GM12878 (cell line): ENCODE results near the gene IL1R2. TPM values are rescaled to one million over a fixed set of nuclear protein-coding genes. Genes with fewer than 3 reads are reported as not detected.

Experiments
- ATF2 ChIP-seq: IDR thresholded peaks from 2 replicates; pipeline ENCODE4 v1.6.1; 2012; ENCODE audit warnings: low read length, inconsistent platforms
- ATF7 ChIP-seq: fragments of 450-650 bp; IDR thresholded peaks from 2 replicates; pipeline ENCODE4 v1.6.1; 2016; ENCODE audit warnings: low read depth, mild to moderate bottlenecking
- BCL11A ChIP-seq: IDR thresholded peaks from 2 replicates; pipeline ENCODE4 v1.6.1; 2011; ENCODE audit warnings: low read depth, low read length
- BHLHE40 ChIP-seq, 2 experiments: fragments of 450-650 bp in 1 of 2; IDR thresholded peaks; 2 replicates each; pipeline ENCODE4 v1.6.1; 2011 to 2017; ENCODE audit warnings: low read depth in 2 of 2, borderline replicate concordance in 1 of 2, improper control_type of control experiment in 1 of 2, low read length in 1 of 2, mild to moderate bottlenecking in 1 of 2
- CBFB ChIP-seq: IDR thresholded peaks from 2 replicates; pipeline ENCODE4 v1.6.1; 2016; ENCODE audit warnings: antibody characterized with exemption, low read depth
- CEBPB ChIP-seq, 2 experiments: fragments of 150-350 bp in 1 of 2; IDR thresholded peaks; 2 replicates each; pipeline ENCODE4 v1.6.1; 2012 to 2014; ENCODE audit warnings: low read depth in 2 of 2, low read length in 2 of 2, borderline replicate concordance in 1 of 2, inconsistent platforms in 1 of 2
- DPF2 ChIP-seq: fragments of 450-650 bp; IDR thresholded peaks from 2 replicates; pipeline ENCODE4 v1.6.1; 2017; ENCODE audit warnings: mild to moderate bottlenecking
- EP300 ChIP-seq, 2 experiments: fragments of 150-350 bp in 1 of 2; IDR thresholded peaks; 2 replicates each; pipeline ENCODE4 v1.6.1; 2011 to 2012; ENCODE audit warnings: low read depth in 2 of 2, low read length in 2 of 2, borderline replicate concordance in 1 of 2, improper control_type of control experiment in 1 of 2, inconsistent platforms in 1 of 2; ENCODE audit not compliant: control insufficient read depth in 1 of 2
- ESRRA ChIP-seq: IDR thresholded peaks from 2 replicates; pipeline ENCODE4 v1.6.1; 2012; ENCODE audit warnings: mild to moderate bottlenecking, low read length, improper control_type of control experiment
- GATAD2B ChIP-seq: fragments of 450-650 bp; conservative IDR thresholded peaks from 2 replicates; pipeline ENCODE4 v1.6.1; 2017; ENCODE audit warnings: low read depth, mild to moderate bottlenecking, moderate library complexity
- HCFC1 ChIP-seq: fragments of 150-350 bp; IDR thresholded peaks from 2 replicates; pipeline ENCODE4 v1.6.1; 2014; ENCODE audit warnings: low read length
- IKZF1 ChIP-seq: fragments of 450-650 bp; conservative IDR thresholded peaks from 2 replicates; pipeline ENCODE4 v1.6.1; 2017; ENCODE audit warnings: antibody characterized with exemption, mild to moderate bottlenecking
- IKZF2 ChIP-seq, 2 experiments: fragments of 450-650 bp; IDR thresholded peaks; 2 replicates each; pipeline ENCODE4 v1.6.1; 2017; ENCODE audit warnings: mild to moderate bottlenecking in 2 of 2, moderate library complexity in 2 of 2
- KLF5 ChIP-seq: fragments of 450-650 bp; IDR thresholded peaks from 2 replicates; pipeline ENCODE4 v1.6.1; 2014; ENCODE audit warnings: mild to moderate bottlenecking; ENCODE audit not compliant: partially characterized antibody
- MTA2 ChIP-seq: fragments of 450-650 bp; IDR thresholded peaks from 2 replicates; pipeline ENCODE4 v1.6.1; 2016; ENCODE audit warnings: low read depth, mild to moderate bottlenecking, moderate library complexity
- NBN ChIP-seq: fragments of 450-650 bp; IDR thresholded peaks from 2 replicates; pipeline ENCODE4 v1.6.1; 2016
- NR2F1 ChIP-seq: fragments of 450-650 bp; conservative IDR thresholded peaks from 2 replicates; pipeline ENCODE4 v1.6.1; 2017; ENCODE audit warnings: mild to moderate bottlenecking
- PAX5 ChIP-seq: IDR thresholded peaks from 2 replicates; pipeline ENCODE4 v1.6.1; 2011; ENCODE audit warnings: low read depth, low read length, borderline replicate concordance
- PAX8 ChIP-seq: fragments of 450-650 bp; IDR thresholded peaks from 2 replicates; pipeline ENCODE4 v1.6.1; 2017; ENCODE audit warnings: mild to moderate bottlenecking, moderate library complexity
- PKNOX1 ChIP-seq: fragments of 450-650 bp; IDR thresholded peaks from 2 replicates; pipeline ENCODE4 v1.6.1; 2016; ENCODE audit warnings: mild to moderate bottlenecking
- POU2F2 ChIP-seq: IDR thresholded peaks from 3 replicates; pipeline ENCODE4 v1.6.1; 2011; ENCODE audit warnings: low read depth, mild to moderate bottlenecking, low read length, borderline replicate concordance
- RAD51 ChIP-seq: fragments of 450-650 bp; IDR thresholded peaks from 2 replicates; pipeline ENCODE4 v1.6.1; 2016; ENCODE audit warnings: moderate library complexity, mild to moderate bottlenecking, inconsistent platforms
- RELB ChIP-seq: fragments of 450-650 bp; IDR thresholded peaks from 2 replicates; pipeline ENCODE4 v1.6.1; 2017; ENCODE audit warnings: low read depth, mild to moderate bottlenecking, moderate library complexity
- SMAD1 ChIP-seq: fragments of 450-650 bp; IDR thresholded peaks from 2 replicates; pipeline ENCODE4 v1.6.1; 2018; ENCODE audit warnings: mild to moderate bottlenecking, low read depth; ENCODE audit not compliant: partially characterized antibody
- SMARCA5 ChIP-seq: fragments of 450-650 bp; IDR thresholded peaks from 2 replicates; pipeline ENCODE4 v1.6.1; 2017; ENCODE audit warnings: mild to moderate bottlenecking
- STAT3 ChIP-seq: IDR thresholded peaks from 2 replicates; pipeline ENCODE4 v1.6.1; 2011; ENCODE audit warnings: low read depth, low read length, improper control_type of control experiment
- TBL1XR1 ChIP-seq: IDR thresholded peaks from 2 replicates; pipeline ENCODE4 v1.6.1; 2012; ENCODE audit warnings: low read depth, low read length, improper control_type of control experiment
- TCF12 ChIP-seq: IDR thresholded peaks from 2 replicates; pipeline ENCODE4 v1.6.1; 2011; ENCODE audit warnings: low read depth, mild to moderate bottlenecking, low read length
- ZNF207 ChIP-seq: fragments of 450-650 bp; IDR thresholded peaks from 2 replicates; pipeline ENCODE4 v1.6.1; 2014; ENCODE audit warnings: antibody characterized with exemption, mild to moderate bottlenecking, borderline replicate concordance
- polyA plus RNA-seq, 11 experiments: library from polyadenylated mRNA; depleted of rRNA in 4 of 11; unstranded in 6 of 11; stranded (reverse) in 5 of 11; fragments of >200 nt; fragmentation: Nextera tagmentation in 4 of 11; fragmentation: Illumina TruSeq in 1 of 11; extraction: Ambion mirVana in 4 of 11; extraction: Trizol in 1 of 11; gene quantifications; 1 replicate in 1 of 11; 2 replicates in 10 of 11; pipeline versions ENCODE4 v1.2.1 to v1.2.3, GENCODE V29; 2011 to 2016; ENCODE audit warnings: inconsistent platforms in 2 of 11, missing spikeins in 2 of 11, low read depth in 1 of 11
- total RNA-seq, 4 experiments: library from RNA; depleted of rRNA in 3 of 4; stranded (reverse); fragments of >200 nt in 3 of 4; fragmentation: Illumina TruSeq in 1 of 4; extraction: Trizol in 1 of 4; gene quantifications; 2 replicates each; pipeline versions ENCODE4 v1.2.1 to v1.2.3, GENCODE V29; 2013 to 2021

IL1R2 gene
- total and polyA plus RNA-seq, 10 of the 15 experiments (the other 5 are each of a cell fraction or from before 2014, with no cell fraction given): 0.44 to 6.4 (median 0.62) TPM

- TF ChIP-seq POU2F2: peak; percentile 37; the same call in 1 of the 3 replicates
- TF ChIP-seq NR2F1: peak; percentile 70; the same call in 1 of the 2 replicates
- peak; percentile 80 for TF ChIP-seq SMAD1
- 0 out of 2 replicates have a peak, but pooled peaks have one; percentile 59 for TF ChIP-seq STAT3
- TF ChIP-seq HCFC1: no peak
- TF ChIP-seq EP300 (IDR thresholded peaks at IDR 0.05; ENCODE audit: borderline replicate concordance in 1 of 2, control insufficient read depth in 1 of 2, low read depth in 2 of 2, low read length in 2 of 2): peak; percentile 70 to 72; a peak in 2 of 4 replicates
- peak; percentile 72; the same call in 1 of the 2 replicates for TF ChIP-seq PAX8
- no peak; the same call in 1 of the 2 replicates for TF ChIP-seq ATF7
- TF ChIP-seq CEBPB (IDR thresholded peaks at IDR 0.05; ENCODE audit: borderline replicate concordance in 1 of 2, low read depth in 2 of 2, low read length in 2 of 2): no peak
- peak; percentile 98 for TF ChIP-seq RELB
- no peak for TF ChIP-seq ESRRA
- TF ChIP-seq BHLHE40 (IDR thresholded peaks at IDR 0.05; ENCODE audit: borderline replicate concordance in 1 of 2, low read depth in 2 of 2, low read length in 1 of 2): peak; percentile 26 to 53; a peak in 2 of 4 replicates
- TF ChIP-seq PKNOX1: peak; percentile 39
- TF ChIP-seq DPF2: 0 out of 2 replicates have a peak, but pooled peaks have one; percentile 14
- peak; percentile 71 to 80; a peak in 3 of 4 replicates for TF ChIP-seq IKZF2 (IDR thresholded peaks at IDR 0.05)
- TF ChIP-seq GATAD2B: peak; percentile 85; the same call in 1 of the 2 replicates
- peak; percentile 86 for TF ChIP-seq MTA2
- no peak for TF ChIP-seq PAX5
- TF ChIP-seq ATF2: peak; percentile 46; the same call in 1 of the 2 replicates
- TF ChIP-seq ZNF207: no peak
- TF ChIP-seq TCF12: no peak
- TF ChIP-seq NBN: 0 out of 2 replicates have a peak, but pooled peaks have one; percentile 39
- TF ChIP-seq CBFB: no peak
- TF ChIP-seq SMARCA5: 0 out of 2 replicates have a peak, but pooled peaks have one; percentile 46
- TF ChIP-seq BCL11A: peak; percentile 54
- peak; percentile 83 for TF ChIP-seq IKZF1
- peak; percentile 23; the same call in 1 of the 2 replicates for TF ChIP-seq RAD51
- no peak for TF ChIP-seq KLF5
- TF ChIP-seq TBL1XR1: peak; percentile 19; the same call in 1 of the 2 replicates
Observed at GRCh38 chr2:102025583-102026267, 34.0 kb downstream of the IL1R2 start (continued).
